H4 (cell line): ENCODE results near the gene DSCAML1. TPM values are rescaled to one million over a fixed set of nuclear protein-coding genes. Genes with fewer than 3 reads are reported as not detected.

Source experiments
- DNase-seq: peaks from one replicate; pipeline ENCODE4 v3.0.0-alpha.2; 2015; ENCODE audit warnings: low spot score
- total RNA-seq: library from RNA; depleted of rRNA; stranded (reverse); fragments of >200 nt; shearing (Covaris generic); gene quantifications from 2 replicates; pipeline ENCODE4 v1.2.3, GENCODE V29; 2014

The DSCAML1 gene
- total RNA-seq, 1 experiment from 2014 or later = not detected

DNA sequence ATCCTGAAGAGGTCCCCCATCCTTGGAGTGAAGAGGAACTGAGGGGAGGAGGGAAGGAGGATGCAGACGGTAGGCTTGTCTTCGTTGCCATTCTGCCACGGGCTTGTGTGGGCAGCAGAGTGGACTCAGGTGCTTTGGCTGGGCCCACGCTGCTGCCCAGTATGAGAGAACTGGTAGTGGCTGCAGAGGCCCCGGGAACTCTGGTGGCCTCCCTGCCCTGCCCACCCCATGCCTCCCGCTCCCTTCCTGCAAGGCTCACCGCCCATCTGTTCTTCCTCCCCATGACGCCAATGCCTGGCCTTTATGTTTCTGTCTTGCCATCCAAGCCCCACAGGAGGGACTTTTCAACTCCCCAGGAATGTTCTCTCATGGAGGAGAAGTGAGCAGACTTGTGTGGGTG is 157.4 kb downstream of the DSCAML1 start:
- DNase-seq = no peak

DNA sequence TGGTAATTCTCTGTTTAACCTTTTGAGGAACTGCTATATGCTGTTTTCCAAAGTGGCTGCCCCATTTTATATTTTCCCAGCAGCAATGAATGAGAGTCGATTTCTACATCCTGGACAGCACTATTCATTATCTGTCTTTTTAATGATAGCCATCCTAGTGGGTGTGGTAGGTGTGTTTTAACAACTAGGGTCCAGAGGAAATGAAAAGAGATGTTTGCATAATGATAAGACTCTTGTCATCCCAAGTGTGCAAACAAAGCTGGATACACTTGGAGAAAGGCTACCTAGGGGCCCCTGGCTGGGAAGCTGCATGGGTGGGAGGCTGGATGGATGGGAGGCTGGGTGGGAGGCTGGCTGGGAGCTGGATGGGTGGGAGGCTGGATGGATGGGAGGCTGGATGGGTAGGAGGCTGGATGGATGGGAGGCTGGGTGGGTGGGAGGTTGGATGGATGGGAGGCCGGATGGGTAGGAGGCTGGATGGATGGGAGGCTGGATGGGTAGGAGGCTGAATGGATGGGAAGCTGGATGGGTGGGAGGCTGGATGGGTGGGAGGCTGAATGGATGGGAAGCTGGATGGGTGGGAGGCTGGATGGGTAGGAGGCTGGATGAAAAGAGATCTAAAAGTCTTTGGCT is 158.0 kb downstream of the DSCAML1 start:
- no peak for DNase-seq

DNA sequence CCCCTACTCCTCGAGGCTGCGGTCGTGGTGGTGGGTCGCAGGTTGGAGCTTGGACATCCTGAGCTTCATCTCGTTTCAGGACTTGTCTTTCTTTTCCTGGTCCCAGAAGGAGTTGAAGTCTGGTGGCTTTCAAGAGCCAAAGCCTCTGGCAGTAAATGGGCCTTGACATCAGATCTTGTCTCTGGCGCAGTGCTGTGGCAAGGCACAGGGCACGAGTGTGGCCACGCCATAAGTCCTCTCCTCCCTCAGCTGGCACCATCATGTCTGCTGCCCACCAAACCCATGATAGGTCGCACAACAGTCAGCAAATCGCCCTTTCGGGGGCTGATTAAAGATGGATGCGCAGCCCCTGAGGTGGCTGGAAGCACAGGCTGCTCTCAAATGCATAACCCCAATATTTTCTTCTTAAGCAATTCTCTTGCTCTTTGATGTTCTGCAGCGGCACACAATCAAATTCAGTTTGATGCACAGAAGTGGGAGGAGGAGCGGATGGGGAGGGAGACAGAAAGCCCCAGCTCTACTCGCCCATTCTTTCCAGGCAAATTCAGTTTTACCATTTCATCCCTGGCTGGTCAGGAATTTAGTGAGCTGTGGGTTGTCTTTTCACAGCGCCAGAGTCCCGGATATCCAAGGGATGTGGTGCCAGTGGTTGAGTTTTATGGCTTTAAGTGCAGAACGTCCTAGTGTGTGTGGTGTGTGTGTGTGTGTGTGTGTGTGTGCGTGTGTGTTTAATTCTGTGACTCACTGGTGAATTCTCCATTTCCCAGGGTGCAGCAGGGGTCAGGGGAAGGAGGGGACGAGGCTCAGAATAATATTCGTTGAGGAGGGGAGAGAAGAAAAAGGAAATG is 162.0 kb downstream of the DSCAML1 start:
- peak; percentile 48 for DNase-seq

- no peak for DNase-seq
These were observed 162.8 kb downstream of the DSCAML1 start for GRCh38 chr11:117633976-117634755.

DNA sequence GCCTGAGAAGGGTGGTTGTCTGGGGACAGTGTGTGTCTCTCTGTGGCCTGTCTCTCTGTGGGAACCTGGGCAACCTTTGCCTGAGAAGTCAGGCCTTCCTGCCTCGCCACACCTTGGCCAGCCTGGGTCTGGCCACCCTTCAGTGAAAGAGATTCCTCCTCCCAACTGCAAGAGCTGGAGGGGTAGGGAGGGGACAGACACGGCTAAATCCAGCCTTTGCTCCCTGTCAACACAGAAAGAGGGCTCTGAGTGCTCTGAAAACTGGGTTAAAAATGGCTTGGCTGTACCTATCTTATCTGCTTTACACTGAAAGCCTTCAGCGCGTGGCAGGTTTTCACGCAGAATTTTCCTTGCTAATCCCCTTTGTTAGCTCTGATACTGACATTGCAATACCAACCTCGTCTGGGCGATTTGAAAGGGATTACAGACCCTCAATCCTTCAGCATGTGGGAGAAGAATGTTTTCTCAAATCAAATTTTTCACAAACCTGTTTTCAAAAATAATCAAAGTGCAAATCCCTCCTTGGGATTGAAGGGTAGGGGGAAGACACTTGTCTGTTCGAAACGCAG is 163.7 kb downstream of the DSCAML1 start:
- no peak for DNase-seq

GRCh38 chr11:117632306-117632705 is 164.7 kb downstream of the DSCAML1 start:
- no peak for DNase-seq

- DNase-seq = no peak
These were observed 165.5 kb downstream of the DSCAML1 start for GRCh38 chr11:117631336-117632140.

DNA sequence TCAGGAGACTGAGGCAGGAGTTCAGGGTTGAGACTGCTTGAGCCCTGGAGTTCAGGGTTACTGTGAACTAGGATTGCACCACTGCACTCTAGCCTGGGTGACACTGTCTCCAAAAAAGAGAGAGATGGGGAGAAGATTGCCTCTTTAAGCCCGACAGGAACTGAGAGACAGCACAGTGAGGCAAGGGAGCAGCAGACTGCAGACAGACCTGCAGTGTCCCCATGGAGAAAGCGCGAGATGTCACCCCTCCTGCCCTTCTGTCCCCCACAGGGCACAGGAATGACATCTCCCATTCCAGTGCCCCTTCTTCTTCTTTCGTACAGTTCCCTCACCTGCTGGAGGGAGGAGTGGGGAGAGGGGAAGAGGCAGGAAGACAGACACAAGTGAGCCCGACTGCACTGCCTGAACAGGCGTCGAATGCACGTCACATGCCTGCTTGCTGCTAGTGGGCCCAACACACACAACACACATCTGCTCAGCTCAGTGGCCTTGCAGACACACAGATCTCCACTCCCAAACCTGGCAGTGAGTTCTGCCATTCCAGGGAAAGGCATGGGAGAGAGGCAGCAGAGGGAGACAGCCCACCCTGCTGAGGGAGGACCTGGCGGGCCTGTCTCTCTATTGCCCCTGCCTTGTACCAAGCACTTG is 167.0 kb downstream of the DSCAML1 start:
- DNase-seq = no peak

- no peak for DNase-seq
These were observed 167.9 kb downstream of the DSCAML1 start for GRCh38 chr11:117629146-117629545.

DNA sequence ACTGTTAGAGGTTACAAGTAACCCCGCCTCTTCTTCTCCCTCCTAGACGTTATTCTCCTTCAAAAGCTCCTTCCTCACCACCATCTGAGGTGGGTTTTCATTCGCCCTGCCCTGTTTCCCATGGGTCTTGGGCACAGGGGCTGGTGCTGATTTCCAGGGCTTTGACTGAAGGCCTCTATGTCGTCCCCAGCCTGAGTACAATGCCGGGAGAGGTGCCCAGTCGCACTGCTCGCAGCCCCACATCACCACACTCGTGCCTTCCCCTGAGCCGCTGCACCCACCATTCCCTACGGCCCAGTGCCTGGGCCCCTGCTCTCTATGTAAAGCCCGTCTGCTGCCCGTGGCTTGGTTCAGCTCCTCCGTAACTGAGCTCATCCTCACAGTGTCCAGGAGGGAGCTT is 169.8 kb downstream of the DSCAML1 start:
- DNase-seq = no peak

DNA sequence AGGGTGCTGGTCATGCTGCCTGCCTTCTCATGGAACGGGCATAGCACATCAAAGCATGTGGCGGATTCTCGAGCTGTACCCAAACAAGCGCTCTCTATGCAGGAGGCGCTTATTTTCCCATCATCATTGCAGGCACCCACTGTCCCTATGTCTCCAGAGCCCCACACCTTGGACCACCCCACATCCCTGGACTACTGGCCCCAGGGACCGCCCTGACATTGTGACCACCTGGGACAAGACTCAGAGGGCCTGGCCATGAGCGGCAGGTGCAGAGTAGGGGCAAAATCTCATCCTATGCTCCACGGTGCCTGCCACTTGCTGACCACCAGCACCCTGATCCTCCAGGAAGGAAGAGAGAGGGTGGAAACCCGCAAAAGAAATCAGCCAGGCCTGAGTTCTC is 170.4 kb downstream of the DSCAML1 start:
- DNase-seq = no peak

DNA sequence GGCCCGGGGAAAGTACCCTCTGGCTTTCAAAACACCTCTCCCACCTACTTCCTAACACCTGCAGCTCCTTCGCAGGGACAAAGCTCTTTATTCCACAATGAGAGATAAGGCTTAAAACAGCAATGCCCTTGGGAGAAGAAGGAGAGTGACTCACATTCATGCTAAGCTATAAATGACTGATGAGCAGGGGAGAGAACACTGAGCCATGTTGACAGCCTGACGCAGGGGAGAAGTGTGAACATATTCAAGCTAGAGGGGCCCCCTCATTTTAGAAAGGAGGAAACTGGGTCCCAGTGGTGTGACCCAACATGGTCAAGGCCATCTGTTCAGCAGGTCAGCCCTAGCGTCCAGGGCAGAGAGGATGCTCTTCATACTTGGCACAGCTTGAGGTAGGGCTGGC is 171.8 kb downstream of the DSCAML1 start:
- DNase-seq = no peak

- no peak for DNase-seq
These were observed 173.2 kb downstream of the DSCAML1 start for GRCh38 chr11:117623831-117624271.

DNA sequence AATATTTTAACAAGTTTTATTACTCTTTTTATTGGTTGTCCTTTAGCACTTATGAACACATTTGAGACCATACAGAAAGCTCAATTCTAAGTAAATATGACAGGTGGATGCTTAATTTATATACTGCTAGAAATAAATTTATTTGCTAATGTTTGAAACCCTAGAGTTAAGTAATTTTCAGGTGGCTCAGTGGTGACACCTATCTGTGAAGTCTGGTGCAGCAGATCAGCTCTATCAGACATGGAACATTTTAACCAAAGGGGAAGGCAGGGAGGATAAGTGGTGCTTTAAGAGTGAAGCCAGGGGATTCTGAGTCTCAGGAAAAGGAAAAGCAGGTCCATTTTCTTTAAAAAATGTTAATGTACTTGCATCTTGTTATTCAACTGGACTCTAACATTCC is 175.8 kb downstream of the DSCAML1 start:
- DNase-seq = no peak

DNA sequence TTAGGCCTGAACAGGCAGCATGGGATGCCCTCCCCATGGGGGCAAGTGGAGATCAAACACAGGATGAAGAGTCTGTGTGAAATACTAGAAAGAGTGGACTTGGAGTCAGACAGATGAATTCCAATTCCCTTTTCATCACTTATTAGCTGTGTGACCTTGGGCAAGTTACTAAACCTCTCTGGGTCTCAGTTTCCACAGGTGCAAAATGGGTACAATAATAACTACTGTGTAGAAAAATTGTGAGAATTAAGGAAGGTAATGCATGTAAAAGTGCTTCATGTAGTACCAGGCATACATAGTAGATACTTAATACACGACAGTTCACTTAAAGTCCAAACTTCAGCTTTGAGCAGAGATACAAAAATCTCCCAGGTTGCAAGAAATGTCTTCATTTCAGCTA is 176.4 kb downstream of the DSCAML1 start:
- DNase-seq = no peak

DNA sequence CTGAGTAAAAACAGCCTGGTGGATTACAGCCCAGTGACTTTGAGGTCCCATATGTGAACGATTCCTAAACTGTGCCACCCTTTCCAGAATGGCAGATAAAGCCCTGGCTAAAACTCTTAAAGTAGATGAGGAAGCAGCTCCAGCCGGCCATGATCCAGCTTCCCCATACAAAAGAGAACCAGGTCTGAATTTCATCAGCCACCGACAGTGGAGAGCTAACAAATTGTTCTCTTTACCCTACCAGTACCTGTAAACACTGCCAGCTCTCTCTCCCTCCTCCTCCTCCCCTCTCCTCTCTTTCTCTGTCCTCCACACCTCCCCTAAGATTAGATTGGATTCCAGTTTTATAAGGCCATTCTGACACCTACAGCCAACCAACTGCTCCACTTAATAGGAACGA is 176.9 kb downstream of the DSCAML1 start:
- DNase-seq = no peak

DNA sequence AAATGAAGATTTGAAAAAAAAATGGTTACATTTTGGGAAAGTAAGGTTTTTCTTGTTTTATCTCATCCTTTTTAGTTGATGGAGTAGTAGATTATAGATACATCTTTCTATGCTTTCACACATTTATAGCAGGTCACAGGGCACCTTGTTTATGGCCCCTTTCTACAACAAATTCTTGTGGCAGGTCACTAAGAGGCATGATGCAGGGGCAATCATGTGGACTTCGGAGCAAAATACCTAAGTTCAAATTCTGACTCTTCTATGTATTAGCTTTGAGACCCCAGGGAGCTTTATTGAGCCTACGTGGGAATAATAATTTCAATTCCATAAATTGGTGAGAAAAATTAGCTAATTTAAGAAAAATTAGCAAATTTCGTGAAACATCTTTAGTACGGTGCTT is 177.4 kb downstream of the DSCAML1 start:
- DNase-seq = no peak

DNA sequence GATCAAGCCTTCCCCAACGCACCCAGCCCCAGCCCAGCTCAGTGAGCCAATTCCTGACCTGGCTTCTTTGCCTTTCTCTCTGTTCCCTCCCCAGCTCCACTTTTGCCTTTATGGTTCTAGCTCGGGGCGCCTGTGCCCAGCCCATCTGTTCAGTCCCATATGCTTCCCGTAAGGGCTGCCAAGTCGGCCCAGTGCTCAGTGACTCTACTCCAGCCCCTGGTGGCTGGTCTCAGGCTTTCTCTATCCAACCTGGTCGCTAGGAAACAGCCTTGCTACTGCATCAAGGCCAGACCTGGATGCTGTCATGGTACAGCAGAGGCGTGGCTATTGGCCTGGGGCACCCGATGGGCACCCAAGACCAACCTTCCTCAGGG is 178.0 kb downstream of the DSCAML1 start:
- no peak for DNase-seq

DNA sequence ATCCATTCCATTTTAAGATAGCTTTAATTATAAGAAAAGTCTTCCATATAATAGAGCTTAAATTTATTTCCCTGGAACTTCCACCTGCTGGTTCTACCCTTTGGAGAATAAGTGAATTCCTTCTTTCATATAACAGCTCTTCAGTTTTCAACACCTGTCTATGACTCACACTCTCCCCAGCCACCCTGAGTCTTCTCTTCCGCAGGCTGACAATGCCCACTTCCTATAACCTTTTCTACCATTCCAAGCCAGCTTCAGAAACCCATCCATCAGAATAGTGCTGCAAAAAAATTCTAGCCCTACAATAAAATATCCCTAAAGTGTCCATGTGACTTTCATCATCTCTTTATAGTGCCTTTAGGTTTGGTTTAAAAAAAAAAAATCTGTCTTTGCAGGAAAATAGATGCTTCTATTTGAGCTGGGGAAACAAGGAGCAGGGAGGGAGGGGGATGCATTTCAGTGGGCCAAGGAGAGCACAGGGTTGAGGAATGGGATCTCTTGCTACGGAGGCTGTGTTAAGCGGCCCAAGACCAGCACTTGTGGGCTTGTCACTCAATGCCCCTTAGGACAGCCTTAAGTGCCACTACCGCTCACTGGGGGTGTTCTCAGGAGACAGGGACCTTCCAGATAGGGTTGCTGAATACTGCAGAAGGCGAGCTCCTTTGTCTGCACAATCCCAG is 178.6 kb downstream of the DSCAML1 start:
- no peak for DNase-seq

DNA sequence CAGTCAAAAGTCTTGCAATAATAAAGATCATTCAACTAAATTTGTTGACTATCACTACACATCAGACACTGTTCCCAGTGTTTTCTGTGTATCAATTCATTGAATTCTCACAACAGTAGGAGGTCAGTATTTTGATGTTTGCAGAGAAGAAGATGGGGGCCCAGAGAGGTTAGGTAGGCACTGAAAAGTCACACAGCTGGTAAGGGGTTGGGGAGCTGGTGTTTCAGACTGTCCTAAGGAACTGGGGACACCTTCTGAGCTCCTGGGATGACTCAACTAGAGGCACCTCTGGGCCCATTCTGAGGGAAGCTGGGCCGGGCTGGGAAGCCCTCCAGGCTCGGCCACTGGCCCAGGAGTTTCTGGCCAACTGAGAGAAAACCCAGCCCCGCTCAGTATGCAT is 180.0 kb downstream of the DSCAML1 start:
- no peak for DNase-seq
